Activated naive CD4-positive, alpha-beta T cell treated with Interleukin-2 at 50 U/mL for 16 hours (primary cell): ENCODE measurements around the gene SLC25A51.
"Not testable (repeated sequence)": the region's sequence is repeated elsewhere in the genome, so short reads cannot be mapped to it uniquely, and the experiment has no call there.

ENCODE experiments used
- DNase-seq: peaks from one replicate; pipeline ENCODE4 v3.0.0-alpha.2; 2020

SLC25A51 gene

DNA sequence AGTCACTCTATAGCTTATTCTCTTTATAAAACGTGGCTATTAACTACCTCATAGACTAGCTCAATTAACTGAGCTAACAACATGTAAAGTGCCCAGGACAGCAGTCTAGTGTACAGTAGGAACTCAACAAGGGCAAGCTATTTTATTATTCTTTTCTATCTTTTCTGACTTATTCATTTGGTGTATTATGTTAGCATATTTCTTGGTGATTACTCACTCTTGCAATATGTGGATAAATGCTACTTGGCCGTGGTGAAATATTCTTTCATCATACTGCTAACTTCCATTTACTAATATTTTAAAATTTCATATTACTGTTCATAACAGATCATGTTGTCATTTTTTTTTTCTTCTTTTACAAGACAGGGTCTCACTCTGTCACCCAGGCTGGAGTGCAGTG lies 4.9 kb downstream of the SLC25A51 start:
- no peak for DNase-seq

DNA sequence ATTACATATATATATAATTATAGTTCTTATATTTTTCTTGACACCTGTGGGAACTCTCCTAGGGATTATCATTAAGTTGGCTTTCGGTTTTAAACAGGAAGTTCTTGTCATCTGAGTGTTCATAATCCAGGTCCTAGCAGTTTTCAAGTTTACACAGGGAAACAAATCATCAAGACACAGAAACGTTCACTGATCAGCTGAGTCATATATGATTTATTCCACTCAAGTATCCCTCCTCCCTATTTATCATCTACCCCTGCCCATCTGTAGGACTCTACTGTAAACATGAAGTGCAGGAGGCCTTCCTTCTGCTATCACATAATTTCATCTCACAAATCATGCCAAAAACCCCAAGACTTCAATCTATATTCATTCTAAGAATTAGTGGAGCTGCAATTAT lies 6.3 kb downstream of the SLC25A51 start:
- no peak for DNase-seq

- no peak for DNase-seq
Measured at GRCh38 chr9:37892063-37892462, 11.9 kb downstream of the SLC25A51 start.

DNA sequence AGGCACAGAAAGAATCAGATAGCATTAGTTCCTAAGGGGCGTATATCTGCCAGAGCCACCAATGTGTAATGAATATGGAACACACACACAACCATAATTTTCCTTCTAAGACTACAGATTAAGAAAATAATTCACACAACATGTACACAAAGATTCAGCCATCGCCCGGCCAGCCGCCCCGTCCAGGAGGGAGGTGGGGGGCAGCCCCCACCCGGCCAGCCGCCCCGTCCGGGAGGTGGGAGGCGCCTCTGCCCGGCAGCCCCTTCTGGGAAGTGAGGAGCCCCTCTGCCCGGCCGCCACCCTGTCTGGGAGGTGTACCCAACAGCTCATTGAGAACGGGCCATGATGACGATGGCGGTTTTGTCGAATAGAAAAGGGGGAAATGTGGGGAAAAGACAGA lies 12.9 kb downstream of the SLC25A51 start:
- not testable (repeated sequence) for DNase-seq

DNA sequence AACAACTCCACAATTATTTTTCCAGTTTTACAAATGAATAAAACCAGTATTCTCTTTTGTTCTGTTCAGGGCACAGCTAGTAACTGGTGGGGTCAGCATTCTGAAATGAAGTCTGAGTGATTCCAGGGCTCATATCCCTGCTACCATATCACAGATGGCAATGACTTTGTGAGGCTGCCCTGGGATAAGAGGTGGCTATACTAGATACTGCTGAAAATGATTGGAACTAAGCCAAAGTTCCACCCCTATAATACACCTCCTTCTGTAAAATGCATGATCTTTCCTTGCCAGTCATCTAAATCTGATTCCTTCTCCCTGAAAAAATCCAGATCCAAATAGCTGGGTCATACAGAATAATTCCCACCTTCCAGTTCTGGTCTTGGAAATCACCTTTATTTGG lies 14.4 kb downstream of the SLC25A51 start:
- no peak for DNase-seq

DNA sequence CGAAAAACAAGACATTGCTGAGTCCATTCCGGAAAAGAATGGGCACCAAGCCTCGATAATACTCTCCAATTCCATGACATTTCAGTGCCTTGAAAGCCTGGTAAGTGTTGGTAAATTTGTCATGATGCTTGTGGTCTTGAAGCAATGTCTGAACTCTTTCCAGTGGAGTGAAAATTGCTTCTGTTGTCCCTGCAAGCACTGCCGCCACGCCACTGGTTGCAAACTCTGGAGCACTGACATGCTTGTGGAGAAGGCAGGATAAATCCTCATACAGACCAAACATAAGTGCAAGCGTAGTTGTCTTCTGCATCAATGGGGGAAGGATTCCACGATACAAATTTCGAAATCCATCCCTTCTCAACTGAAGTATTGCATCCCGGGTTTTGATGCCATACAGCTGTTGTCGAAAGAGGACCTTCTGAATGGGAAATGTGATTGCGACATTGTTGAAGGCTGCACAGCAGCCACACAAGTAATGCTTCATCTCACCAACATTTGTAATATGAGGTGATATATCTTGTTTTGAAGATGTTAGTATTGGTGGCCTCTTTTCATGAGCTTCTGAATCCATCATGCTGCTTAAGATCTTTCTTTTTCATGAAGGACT lies 15.8 kb downstream of the SLC25A51 start:
- not testable (repeated sequence) for DNase-seq

- no peak for DNase-seq
Measured at GRCh38 chr9:37880916-37881479, 22.9 kb downstream of the SLC25A51 start.

- DNase-seq, result no peak
Measured at GRCh38 chr9:37876376-37876775, 27.6 kb downstream of the SLC25A51 start.

DNA sequence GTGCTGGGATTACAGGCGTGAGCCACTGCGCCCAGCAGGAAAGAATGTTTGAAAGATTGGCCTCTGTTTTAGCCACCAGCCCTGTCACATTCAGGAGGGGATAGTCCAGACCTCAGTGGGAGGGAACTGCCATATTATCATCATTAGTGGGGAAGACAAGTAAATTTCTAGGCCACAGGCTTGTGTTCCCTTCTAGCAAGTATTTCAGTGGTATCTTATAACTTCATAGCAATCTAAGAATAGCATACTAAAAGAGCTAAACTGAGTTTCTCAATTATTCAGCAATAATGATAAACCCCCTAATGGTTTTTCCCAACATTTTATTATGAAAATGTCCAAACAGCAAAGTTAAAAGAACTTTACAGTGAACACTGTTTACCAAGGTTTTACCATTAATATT lies 30.0 kb downstream of the SLC25A51 start:
- DNase-seq, result no peak

DNA sequence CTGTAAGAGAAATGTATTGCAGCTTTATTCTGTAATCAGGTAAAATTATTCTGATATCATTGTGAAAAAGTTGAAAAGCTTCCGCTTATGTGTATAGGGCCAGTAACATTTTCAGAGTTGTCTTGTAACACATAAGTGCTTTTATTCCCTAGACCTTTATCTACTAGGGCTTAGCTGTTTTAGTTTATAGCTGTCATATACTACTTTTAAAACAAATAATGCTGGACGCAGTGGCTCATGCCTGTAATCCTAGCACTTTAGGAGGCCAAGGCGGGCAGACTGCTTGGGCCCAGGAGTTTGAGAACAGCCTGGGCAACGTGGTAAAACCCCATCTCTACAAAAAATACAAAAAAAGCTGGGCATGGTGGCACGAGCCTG lies 33.1 kb downstream of the SLC25A51 start:
- DNase-seq, result no peak

- DNase-seq, result no peak
Measured at GRCh38 chr9:37870081-37870798, 33.7 kb downstream of the SLC25A51 start.

DNA sequence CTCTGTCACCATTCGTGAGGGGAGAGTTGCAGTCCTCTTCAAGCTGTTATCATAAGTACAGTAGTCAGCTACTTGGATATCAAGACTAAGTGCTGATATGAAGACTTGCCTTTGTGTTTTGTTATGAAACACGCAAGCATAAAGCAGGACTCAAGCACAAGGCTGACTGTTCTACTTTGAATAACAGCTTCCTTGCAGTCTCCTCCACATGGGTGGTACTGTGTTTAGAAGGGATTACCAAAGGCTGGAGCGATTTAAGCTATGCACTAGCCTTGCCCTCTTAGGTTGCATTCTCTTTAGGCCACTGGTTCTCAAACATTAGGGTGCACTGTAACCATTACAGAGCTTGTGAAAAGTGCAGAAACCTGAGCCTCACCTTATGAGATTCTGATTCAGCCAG lies 41.4 kb downstream of the SLC25A51 start:
- DNase-seq, result no peak

DNA sequence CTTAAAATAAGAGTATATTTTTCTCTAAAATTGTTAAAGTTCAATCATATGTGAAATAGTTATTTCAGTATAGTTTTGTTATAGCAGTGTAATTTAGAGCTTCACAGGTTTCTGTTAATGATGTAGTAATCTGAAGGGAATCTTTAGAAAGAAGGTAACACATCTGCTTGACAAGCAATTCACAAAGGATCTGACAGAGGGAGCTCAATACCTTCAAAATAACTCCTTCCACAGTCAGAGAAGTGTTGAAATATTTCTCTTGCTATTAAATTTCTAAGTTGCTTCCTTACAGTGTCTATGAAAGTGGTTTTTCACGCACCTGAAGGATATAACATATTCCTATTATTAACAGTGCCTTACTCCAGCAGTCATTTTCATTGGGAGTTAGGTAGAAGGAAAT lies 44.9 kb downstream of the SLC25A51 start:
- no peak for DNase-seq

GRCh38 chr9:37856551-37856950 lies 47.4 kb downstream of the SLC25A51 start:
- DNase-seq, result no peak

- DNase-seq, result no peak
Measured at GRCh38 chr9:37852222-37852621, 51.7 kb downstream of the SLC25A51 start.

GRCh38 chr9:37840560-37841194 lies 63.2 kb downstream of the SLC25A51 start:
- DNase-seq, result peak; percentile 20

DNA sequence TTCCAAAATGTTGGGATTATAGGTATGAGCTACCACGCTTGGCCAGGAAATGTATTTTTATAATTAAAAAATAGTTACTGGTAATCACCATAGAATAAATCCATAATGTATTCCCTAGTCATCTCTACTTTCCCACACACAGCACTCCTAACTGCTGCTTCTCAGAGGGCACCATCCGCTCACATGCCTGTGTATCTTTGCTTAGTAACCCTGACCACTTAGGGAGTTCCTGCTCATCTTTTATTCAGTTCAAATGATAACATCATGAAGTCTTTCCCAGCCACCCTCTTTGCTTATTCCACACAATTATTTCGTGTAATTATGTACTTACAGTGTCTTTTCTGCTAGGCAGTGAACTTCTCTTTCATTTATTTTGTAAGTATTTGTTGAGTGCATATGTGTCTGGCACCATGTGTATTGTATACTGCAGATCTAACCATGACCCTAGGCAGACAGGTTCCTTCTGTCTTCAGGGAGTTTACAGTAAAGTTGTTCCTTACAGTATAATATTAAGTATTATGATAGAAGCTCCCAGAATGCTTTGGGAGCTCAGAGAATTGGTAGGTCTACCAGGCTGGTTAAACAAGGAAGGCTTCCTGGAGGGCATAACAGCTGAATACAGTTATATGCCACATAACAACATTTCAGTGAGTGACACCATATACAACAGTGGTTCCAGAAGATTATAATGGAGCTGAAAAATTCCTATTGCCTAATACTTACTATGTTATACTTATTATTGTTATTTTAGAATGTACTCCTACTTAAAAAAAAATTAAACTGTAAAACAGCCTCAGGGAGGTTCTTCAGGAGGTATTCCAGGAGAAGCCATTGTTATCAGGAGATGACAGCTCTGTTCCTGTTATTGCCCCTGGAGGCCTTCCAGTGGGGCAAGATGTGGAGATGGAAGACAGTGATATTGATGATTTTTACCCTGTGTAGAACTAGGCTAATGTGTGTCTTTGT lies 64.1 kb downstream of the SLC25A51 start:
- DNase-seq, result no peak
